HepG2 (cell line): ENCODE measurements around the gene NTM.

Experiments used
- BRCA1 ChIP-seq: sonication (generic); formaldehyde crosslinking; IDR thresholded peaks from 2 replicates; pipeline ENCODE4 v1.4.0; 2020; ENCODE audit warnings: missing genetic modification reagents
- FOXA3 ChIP-seq: IDR thresholded peaks from 2 replicates; pipeline ENCODE4 v1.6.1; 2016; ENCODE audit warnings: missing genetic modification reagents, missing compliant biosample characterization
- NFE2L1 ChIP-seq: sonication (generic); formaldehyde crosslinking; IDR thresholded peaks from 2 replicates; pipeline ENCODE4 v1.4.0; 2020; ENCODE audit warnings: missing genetic modification reagents, mild to moderate bottlenecking, borderline replicate concordance
- ZKSCAN8 ChIP-seq: IDR thresholded peaks from 2 replicates; pipeline ENCODE4 v1.6.1; 2016; ENCODE audit warnings: borderline replicate concordance, missing genetic modification reagents, missing compliant biosample characterization
- TF ChIP-seq, protein P1 (sequence below): sonication (generic); formaldehyde crosslinking; IDR thresholded peaks from 2 replicates; pipeline ENCODE4 v1.5.0; 2020; ENCODE audit warnings: mild to moderate bottlenecking, missing genetic modification reagents, moderate library complexity

DNA sequence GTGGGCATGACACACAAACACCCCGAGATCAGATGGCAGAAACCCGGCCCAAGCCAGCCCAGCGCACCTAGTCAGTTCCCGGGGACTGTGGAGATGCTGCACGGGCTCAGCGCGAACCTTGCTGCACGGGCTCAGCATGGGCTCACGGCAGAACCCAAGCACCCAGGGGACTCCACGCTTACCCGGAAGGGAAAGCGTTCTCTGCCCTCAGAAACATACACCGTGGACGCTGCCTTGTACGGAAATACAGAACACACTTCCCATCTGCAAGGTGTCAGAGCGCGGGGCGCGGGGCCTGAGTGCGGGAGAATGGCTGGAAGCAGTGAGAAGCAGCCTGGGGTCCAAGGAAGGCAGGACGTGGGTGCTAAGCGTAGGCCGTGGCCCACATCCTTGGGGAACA lies 319.9 kb downstream of the NTM start:
- TF ChIP-seq, protein P1, sequence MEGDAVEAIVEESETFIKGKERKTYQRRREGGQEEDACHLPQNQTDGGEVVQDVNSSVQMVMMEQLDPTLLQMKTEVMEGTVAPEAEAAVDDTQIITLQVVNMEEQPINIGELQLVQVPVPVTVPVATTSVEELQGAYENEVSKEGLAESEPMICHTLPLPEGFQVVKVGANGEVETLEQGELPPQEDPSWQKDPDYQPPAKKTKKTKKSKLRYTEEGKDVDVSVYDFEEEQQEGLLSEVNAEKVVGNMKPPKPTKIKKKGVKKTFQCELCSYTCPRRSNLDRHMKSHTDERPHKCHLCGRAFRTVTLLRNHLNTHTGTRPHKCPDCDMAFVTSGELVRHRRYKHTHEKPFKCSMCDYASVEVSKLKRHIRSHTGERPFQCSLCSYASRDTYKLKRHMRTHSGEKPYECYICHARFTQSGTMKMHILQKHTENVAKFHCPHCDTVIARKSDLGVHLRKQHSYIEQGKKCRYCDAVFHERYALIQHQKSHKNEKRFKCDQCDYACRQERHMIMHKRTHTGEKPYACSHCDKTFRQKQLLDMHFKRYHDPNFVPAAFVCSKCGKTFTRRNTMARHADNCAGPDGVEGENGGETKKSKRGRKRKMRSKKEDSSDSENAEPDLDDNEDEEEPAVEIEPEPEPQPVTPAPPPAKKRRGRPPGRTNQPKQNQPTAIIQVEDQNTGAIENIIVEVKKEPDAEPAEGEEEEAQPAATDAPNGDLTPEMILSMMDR (CRISPR knock-in tag): no peak
- TF ChIP-seq NFE2L1 (CRISPR knock-in tag) (no peak), ZKSCAN8 (no peak), FOXA3 (CRISPR knock-in tag) (no peak), BRCA1 (CRISPR knock-in tag) (no peak)
